ENCODE data around the gene WFDC10A. TPM values are rescaled to one million over a fixed set of nuclear protein-coding genes. Genes with fewer than 3 reads are reported as not detected.

The WFDC10A gene
- total and polyA plus RNA-seq, 9 donors, result not detected

Other genes with a start within 250 kb of the WFDC10A start
- 7.3 TPM for gene DBNDD2, start 221.4 kb upstream of the WFDC10A start, total RNA-seq
- 10 to 100 TPM; 16.9 to 27.3 (median 20.4) TPM for gene DBNDD2, start 221.4 kb upstream of the WFDC10A start, polyA plus RNA-seq (ENCODE audit: insufficient read depth in 1 of 8, insufficient read length in 8 of 8, low replicate concordance in 1 of 8)
- 39.5 TPM for gene PIGT, start 213.6 kb upstream of the WFDC10A start, total RNA-seq
- gene PIGT, start 213.6 kb upstream of the WFDC10A start, polyA plus RNA-seq (ENCODE audit: insufficient read depth in 1 of 8, insufficient read length in 8 of 8, low replicate concordance in 1 of 8), result 10 to 100 TPM; 64.0 to 78.8 (median 74.6) TPM
- 0.13 TPM for gene WFDC2, start 160.0 kb upstream of the WFDC10A start, total RNA-seq
- gene WFDC2, start 160.0 kb upstream of the WFDC10A start, polyA plus RNA-seq (ENCODE audit: insufficient read depth in 1 of 8, insufficient read length in 8 of 8, low replicate concordance in 1 of 8), result 1 to 10 TPM in 2 of 8 donors, under 1 TPM in 3, not detected in 3; 0.24 to 2.1 (median 0.68) TPM
- gene SPINT3, start 114.1 kb upstream of the WFDC10A start, total RNA-seq, result not detected
- not detected for gene SPINT3, start 114.1 kb upstream of the WFDC10A start, polyA plus RNA-seq (ENCODE audit: insufficient read depth in 1 of 8, insufficient read length in 8 of 8, low replicate concordance in 1 of 8)
- not detected for gene WFDC6, start 90.3 kb upstream of the WFDC10A start, total RNA-seq
- gene WFDC6, start 90.3 kb upstream of the WFDC10A start, polyA plus RNA-seq (ENCODE audit: insufficient read depth in 1 of 8, insufficient read length in 8 of 8, low replicate concordance in 1 of 8), result under 1 TPM in 1 of 8 donors, not detected in 7; 0.21 TPM
- gene EPPIN, start 82.3 kb upstream of the WFDC10A start, total RNA-seq, result not detected
- under 1 TPM in 2 of 8 donors, not detected in 6; 0.04 to 0.09 TPM for gene EPPIN, start 82.3 kb upstream of the WFDC10A start, polyA plus RNA-seq (ENCODE audit: insufficient read depth in 1 of 8, insufficient read length in 8 of 8, low replicate concordance in 1 of 8)
- not detected for gene WFDC8, start 50.5 kb upstream of the WFDC10A start, total RNA-seq
- gene WFDC8, start 50.5 kb upstream of the WFDC10A start, polyA plus RNA-seq (ENCODE audit: insufficient read depth in 1 of 8, insufficient read length in 8 of 8, low replicate concordance in 1 of 8), result not detected
- not detected for gene WFDC9, start 1.5 kb downstream of the WFDC10A start, total RNA-seq
- gene WFDC9, start 1.5 kb downstream of the WFDC10A start, polyA plus RNA-seq (ENCODE audit: insufficient read depth in 1 of 8, insufficient read length in 8 of 8, low replicate concordance in 1 of 8), result not detected
- not detected for gene WFDC11, start 40.5 kb downstream of the WFDC10A start, total RNA-seq
- gene WFDC11, start 40.5 kb downstream of the WFDC10A start, polyA plus RNA-seq (ENCODE audit: insufficient read depth in 1 of 8, insufficient read length in 8 of 8, low replicate concordance in 1 of 8), result under 1 TPM in 1 of 8 donors, not detected in 7; 0.21 TPM
- gene WFDC13, start 72.3 kb downstream of the WFDC10A start, total RNA-seq, result not detected
- gene WFDC13, start 72.3 kb downstream of the WFDC10A start, polyA plus RNA-seq (ENCODE audit: insufficient read depth in 1 of 8, insufficient read length in 8 of 8, low replicate concordance in 1 of 8), result not detected
- gene WFDC10B, start 75.3 kb downstream of the WFDC10A start, total RNA-seq, result not detected
- gene WFDC10B, start 75.3 kb downstream of the WFDC10A start, polyA plus RNA-seq (ENCODE audit: insufficient read depth in 1 of 8, insufficient read length in 8 of 8, low replicate concordance in 1 of 8), result not detected
- not detected for gene SPINT4, start 92.6 kb downstream of the WFDC10A start, total RNA-seq
- gene SPINT4, start 92.6 kb downstream of the WFDC10A start, polyA plus RNA-seq (ENCODE audit: insufficient read depth in 1 of 8, insufficient read length in 8 of 8, low replicate concordance in 1 of 8), result not detected
- gene WFDC3, start 162.1 kb downstream of the WFDC10A start, total RNA-seq, result 0.62 TPM
- gene WFDC3, start 162.1 kb downstream of the WFDC10A start, polyA plus RNA-seq (ENCODE audit: insufficient read depth in 1 of 8, insufficient read length in 8 of 8, low replicate concordance in 1 of 8), result 1 to 10 TPM in 4 of 8 donors, under 1 TPM in 4; 0.31 to 2.4 (median 0.92) TPM
- gene DNTTIP1, start 162.2 kb downstream of the WFDC10A start, total RNA-seq, result 18.1 TPM
- 10 to 100 TPM; 34.7 to 45.1 (median 43.2) TPM for gene DNTTIP1, start 162.2 kb downstream of the WFDC10A start, polyA plus RNA-seq (ENCODE audit: insufficient read depth in 1 of 8, insufficient read length in 8 of 8, low replicate concordance in 1 of 8)
- gene UBE2C, start 182.9 kb downstream of the WFDC10A start, total RNA-seq, result 23.1 TPM
- 10 to 100 TPM; 31.6 to 50.4 (median 44.8) TPM for gene UBE2C, start 182.9 kb downstream of the WFDC10A start, polyA plus RNA-seq (ENCODE audit: insufficient read depth in 1 of 8, insufficient read length in 8 of 8, low replicate concordance in 1 of 8)
- 3,356 TPM for gene TNNC2, start 197.6 kb downstream of the WFDC10A start, total RNA-seq
- 1,000 to 10,000 TPM; 3,151 to 8,511 (median 6,761) TPM for gene TNNC2, start 197.6 kb downstream of the WFDC10A start, polyA plus RNA-seq (ENCODE audit: insufficient read depth in 1 of 8, insufficient read length in 8 of 8, low replicate concordance in 1 of 8)
- 29.5 TPM for gene SNX21, start 204.1 kb downstream of the WFDC10A start, total RNA-seq
- gene SNX21, start 204.1 kb downstream of the WFDC10A start, polyA plus RNA-seq (ENCODE audit: insufficient read depth in 1 of 8, insufficient read length in 8 of 8, low replicate concordance in 1 of 8), result 10 to 100 TPM; 20.0 to 25.4 (median 22.1) TPM
- 19.7 TPM for gene ACOT8, start 227.7 kb downstream of the WFDC10A start, total RNA-seq
- gene ACOT8, start 227.7 kb downstream of the WFDC10A start, polyA plus RNA-seq (ENCODE audit: insufficient read depth in 1 of 8, insufficient read length in 8 of 8, low replicate concordance in 1 of 8), result 10 to 100 TPM; 16.8 to 22.5 (median 18.4) TPM
- gene ZSWIM3, start 227.9 kb downstream of the WFDC10A start, total RNA-seq, result 5.6 TPM
- gene ZSWIM3, start 227.9 kb downstream of the WFDC10A start, polyA plus RNA-seq (ENCODE audit: insufficient read depth in 1 of 8, insufficient read length in 8 of 8, low replicate concordance in 1 of 8), result 1 to 10 TPM; 3.1 to 4.1 (median 3.3) TPM